Cerebellar cortex (tissue), 1 donor: ENCODE measurements around the gene CGB7.
"Not testable (repeated sequence)": the region's sequence is repeated elsewhere in the genome, so short reads cannot be mapped to it uniquely, and the experiment has no call there.

ENCODE experiments used
- DNase-seq: peaks from one replicate; pipeline ENCODE4 v3.0.0-alpha.2; 2015; ENCODE audit warnings: low spot score

CGB7 gene

GRCh38 chr19:49073514-49074378, 16.2 kb upstream of the CGB7 start:
- peak; percentile 48 for DNase-seq

GRCh38 chr19:49071860-49072547, 14.5 kb upstream of the CGB7 start:
- no peak for DNase-seq

- DNase-seq, result no peak
Observed at GRCh38 chr19:49070416-49070815, 12.9 kb upstream of the CGB7 start.

DNA sequence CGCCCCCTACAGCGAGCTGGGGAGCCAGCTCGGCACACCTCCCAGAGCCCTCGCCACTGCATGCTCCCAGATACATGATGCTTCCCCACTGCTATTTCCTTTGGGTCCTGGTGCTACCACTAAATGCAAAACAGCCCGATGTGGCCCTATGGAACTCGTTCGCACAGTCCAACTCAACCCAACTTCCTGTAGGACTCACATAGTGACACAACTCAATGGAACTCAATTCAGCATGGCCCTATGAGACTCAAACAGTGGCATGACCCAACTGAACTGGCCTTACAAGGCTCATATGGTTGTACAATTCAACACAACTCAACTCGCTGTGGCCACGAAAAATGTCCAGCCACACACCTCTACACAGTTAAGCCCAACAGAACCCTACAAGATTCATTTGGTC, 11.5 kb upstream of the CGB7 start:
- DNase-seq, result no peak

- DNase-seq, result no peak
Observed at GRCh38 chr19:49067554-49067953, 10.0 kb upstream of the CGB7 start.

- DNase-seq, result peak; percentile 58
Observed at GRCh38 chr19:49065905-49066512, 8.5 kb upstream of the CGB7 start.

GRCh38 chr19:49064768-49065611, 7.4 kb upstream of the CGB7 start, which contains the start of gene NTF4:
NTF4 (minus strand) TSS chr19:49064818; CDS start chr19:49061997, 2,821 bp downstream.
- peak; percentile 53 for DNase-seq

DNA sequence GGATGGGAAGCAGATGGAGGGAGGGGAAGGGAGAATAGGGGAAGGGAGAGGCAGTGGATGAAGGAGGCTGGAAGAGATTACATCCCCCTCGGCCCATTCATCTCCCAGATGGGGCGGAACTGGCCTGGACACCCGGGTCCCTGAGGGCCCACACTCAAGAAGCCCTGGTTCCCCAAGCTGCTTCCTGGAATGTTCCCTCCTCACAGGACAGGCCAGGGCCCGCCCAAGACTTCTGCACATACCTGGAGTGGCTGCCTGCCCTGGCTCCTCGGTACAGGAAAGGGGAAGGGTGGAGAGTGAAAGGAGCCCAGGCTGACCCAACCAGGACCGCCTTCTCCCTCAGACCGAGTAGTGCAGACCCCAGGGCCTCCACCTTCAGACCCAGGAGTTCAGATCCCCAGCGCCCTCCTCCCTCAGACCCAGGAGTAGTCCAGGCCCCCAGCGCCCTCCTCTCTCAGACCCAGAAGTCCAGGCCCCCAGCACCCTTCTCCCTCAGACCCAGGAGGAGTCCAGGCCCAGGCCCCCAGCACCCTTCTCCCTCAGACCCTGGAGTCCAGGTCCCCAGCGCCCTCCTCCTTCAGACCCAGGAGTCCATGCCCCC, 6.6 kb upstream of the CGB7 start:
- DNase-seq, result no peak

DNA sequence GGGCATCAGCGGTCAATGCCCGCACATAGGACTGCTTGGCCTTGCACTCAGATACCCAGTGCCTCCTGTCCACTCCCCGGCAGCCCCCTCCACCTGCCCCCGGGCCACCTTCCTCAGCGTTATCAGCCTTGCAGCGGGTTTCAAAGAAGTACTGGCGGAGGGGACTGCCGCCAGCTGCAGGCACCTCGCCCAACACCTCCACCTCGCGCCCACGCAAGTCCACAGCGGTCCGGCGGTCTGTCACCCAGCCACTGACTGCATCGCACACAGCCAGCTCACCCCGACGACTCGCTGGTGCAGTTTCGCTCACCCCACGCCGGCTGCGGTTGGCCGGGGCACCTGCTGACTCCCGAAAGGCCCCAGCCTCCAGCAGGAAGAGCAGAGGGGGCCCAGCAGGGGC, 3.9 kb upstream of the CGB7 start:
- DNase-seq, result no peak

GRCh38 chr19:49061000-49061399, 3.5 kb upstream of the CGB7 start:
- no peak for DNase-seq

GRCh38 chr19:49059053-49059452, 1.5 kb upstream of the CGB7 start:
- no peak for DNase-seq

DNA sequence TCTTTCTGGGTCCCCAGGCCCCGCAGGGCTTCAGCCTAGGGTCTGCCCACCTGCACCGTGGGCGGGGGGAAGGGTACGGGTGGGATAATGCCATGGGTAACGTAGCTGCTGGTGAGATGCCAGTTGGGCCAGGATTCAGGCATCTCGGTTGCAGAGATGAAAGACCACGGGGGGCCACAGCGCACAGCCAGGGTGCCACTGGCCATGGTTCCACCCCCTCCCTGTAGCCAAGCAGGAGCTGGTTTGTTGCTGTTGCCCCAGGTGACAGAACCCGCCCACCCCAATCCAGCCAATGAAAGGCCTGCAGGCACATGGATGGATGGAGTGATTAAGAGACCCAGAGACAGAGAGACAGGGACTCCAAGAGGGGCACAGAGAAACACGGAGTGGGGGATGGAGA, 1.0 kb upstream of the CGB7 start:
- DNase-seq, result no peak

GRCh38 chr19:49056902-49057596, 500 bp downstream of the CGB7 start:
- DNase-seq, result not testable (repeated sequence)

- DNase-seq, result no peak
Observed at GRCh38 chr19:49056101-49056901, 1.2 kb downstream of the CGB7 start.

DNA sequence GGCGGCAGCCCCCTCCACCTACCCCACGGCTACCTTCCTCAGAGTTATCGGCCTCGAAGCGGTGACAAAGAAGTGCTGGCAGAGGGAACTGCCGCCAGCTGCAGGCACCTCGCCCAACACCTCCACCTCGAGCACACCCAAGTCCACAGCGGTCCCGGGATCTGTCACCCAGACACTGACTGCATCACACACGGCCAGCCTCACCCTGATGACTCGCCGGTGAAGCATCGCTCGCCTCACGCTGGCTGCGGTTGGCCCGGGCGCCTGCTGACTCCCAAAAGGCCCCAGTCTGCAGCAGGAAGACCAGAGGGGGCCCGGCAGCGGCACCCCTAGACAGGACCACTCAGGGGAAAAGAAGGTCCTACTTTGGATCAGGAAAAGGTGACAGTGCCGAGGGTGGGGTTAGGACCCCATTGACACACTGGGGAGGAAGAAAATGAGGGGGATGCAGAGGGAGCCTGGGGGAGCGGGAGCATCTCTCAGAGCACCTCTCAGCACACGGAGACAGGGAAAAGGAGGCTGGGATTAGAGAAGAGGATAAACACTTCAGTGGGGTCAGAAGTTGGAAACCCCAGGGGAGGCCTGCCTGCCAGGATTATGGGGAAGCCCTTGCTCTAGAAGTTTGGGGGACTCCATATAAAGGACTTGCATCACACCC, 7.0 kb downstream of the CGB7 start:
- not testable (repeated sequence) for DNase-seq

DNA sequence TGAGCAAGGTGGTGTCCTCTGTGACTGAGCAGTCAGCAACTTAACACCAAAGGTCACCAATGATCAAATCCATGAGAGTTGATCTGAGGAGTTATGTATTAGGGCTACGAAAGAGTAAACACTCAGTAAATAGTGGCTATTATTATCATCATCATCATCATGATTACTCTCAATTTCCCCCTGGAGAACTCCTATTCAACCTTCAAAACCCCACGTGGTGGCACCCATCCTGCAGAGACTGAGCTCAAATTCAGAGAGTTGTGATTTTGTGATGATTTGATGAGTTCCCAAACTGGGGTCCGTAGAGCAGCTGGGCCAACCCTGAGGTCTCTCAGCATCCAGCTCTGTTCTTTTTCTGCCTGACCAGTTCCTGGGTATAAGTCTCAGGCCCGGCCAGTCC, 7.7 kb downstream of the CGB7 start:
- not testable (repeated sequence) for DNase-seq

DNA sequence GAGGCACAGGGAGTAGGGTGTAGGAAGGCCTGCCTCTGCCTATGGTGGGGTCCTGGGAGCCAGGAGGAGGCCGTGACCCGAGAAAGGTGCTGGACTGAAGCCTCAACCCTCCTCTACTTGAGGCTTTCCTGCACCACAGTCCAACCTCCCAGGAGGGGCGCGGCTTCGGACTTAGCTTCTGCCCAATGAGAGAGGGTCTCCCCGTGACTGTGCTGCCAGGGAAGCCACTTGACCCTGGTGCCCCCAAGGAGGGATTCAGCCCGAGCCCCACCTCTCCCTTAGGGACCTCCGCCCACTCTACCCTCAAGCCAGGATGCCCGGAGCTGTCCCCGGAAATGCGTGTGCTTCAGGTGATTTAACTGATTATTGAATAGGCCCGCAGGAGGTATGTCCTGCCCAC, 8.5 kb downstream of the CGB7 start, which contains the start of gene CGB8:
Gene CGB8 (minus strand): TSS at position 101 of the 400 bp plus-strand sequence. CDS start 372 bp downstream, outside the sequence.
- DNase-seq, result not testable (repeated sequence)

- DNase-seq, result not testable (repeated sequence)
Observed at GRCh38 chr19:49043548-49043947, 14.0 kb downstream of the CGB7 start, which contains the start of gene CGB5. CGB5 (plus strand) TSS chr19:49043848; CDS start chr19:49044210, 362 bp downstream.

DNA sequence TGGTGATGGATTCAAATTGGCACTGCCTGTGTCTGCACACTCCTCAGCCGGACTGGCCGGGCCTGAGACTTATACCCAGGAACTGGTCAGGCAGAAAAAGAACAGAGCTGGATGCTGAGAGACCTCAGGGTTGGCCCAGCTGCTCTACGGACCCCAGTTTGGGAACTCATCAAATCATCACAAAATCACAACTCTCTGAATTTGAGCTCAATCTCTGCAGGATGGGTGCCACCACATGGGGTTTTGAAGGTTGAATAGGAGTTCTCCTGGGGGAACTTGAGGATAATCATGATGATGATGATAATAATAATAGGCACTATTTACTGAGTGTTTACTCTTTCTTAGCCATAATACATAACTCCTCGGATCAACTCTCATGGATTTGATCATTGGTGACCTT, 14.9 kb downstream of the CGB7 start:
- DNase-seq, result not testable (repeated sequence)
